ENCODE data around the gene IL22RA2. TPM values are rescaled to one million over a fixed set of nuclear protein-coding genes. Genes with fewer than 3 reads are reported as not detected.

The IL22RA2 gene
- total RNA-seq, 2 donors from 2014 or later = not detected

DNA sequence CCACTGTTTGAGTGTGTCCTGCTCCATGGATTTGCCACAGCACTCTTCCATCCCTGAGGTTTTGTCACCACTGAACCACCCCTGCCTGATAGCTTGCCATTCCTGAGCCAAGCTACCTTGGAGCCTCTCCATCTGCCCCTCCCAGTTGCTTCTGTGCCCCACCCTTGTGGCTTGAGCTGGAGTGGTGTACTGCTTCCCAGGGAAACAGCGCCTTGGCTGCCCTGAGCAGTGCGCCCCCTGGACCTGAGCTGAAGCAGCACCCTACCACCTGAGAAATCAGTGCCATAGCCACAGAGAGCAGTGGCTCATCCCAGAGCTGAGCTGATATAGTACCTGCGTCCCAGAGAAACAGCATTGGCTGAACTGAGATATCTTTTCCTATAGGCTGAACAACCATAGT lies 40.3 kb downstream of the IL22RA2 start:
- intact Hi-C loops (cut with DNase I) = no loop called here
- Histone ChIP-seq H3K27ac (no peak overlapping the region), H3K9me3 (no peaks in the 10 kb centered on the region), H3K27me3 (replicated peaks; ENCODE audit: insufficient read depth) (no peaks in the 10 kb centered on the region), H3K4me3 (no peak overlapping the region), H3K4me1 (replicated peaks) (no peaks in the 10 kb centered on the region), H3K36me3 (no peaks in the 10 kb centered on the region)
- DNase-seq (ENCODE audit: low spot score) = no peak
- 97% methylated on average over 3 of the region's 3 CpGs for WGBS
- no peak for TF ChIP-seq POLR2A (IDR thresholded peaks at IDR 0.05)

DNA sequence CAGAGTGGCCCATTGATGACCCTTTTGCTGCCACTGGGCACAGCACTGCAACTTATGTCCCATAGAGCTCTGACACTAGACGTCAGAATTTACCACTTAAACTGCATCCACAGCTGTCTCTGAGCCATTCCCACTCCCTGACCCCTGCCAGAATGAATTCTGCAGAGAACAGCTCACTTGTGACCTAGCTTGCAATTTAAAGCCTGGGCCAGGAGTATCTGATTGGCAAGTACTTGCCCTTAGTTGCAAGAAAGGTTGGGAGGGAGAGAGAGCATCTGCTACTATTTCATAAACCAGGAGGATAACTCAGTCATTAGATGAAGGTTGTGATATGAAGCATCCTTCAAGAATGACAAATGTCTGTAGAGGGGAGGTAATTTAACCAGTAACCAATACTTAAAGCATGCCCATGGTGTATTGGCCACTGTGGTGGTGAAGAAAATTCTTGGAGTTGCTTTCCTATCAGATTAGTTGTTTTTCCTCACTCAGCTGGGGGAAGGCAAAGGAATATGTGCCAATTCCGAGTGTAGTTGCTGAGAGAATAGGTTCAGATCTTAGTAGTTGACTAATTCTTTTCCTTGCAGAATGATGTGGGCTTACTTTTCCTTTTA lies 46.5 kb downstream of the IL22RA2 start:
- H3K4me1 ChIP-seq (replicated peaks) = no peaks in the 10 kb centered on the region
- intact Hi-C loops (cut with DNase I) = no loop called here

DNA sequence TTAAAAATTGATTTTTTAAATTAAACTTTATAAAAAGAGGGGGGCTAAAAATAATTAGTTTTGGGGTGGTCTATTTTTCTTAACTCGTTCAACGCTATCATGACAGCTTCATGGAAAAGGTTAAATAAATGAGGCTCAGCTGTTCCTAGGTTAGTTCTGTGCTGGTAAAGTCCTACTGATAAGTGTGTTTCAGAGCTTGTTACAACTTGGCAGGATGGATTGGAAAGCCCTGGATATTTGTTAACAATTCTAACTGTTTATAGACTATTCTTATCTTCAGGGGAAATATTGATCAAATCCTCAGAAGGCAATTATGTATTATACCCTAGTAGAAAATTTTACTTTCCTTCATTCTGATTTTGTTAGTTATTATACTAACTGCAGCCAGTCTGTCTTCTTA lies 50.4 kb downstream of the IL22RA2 start:
- Histone ChIP-seq H3K27ac (no peak overlapping the region), H3K9me3 (no peaks in the 10 kb centered on the region), H3K27me3 (replicated peaks; ENCODE audit: insufficient read depth) (no peaks in the 10 kb centered on the region), H3K4me1 (replicated peaks) (no peaks in the 10 kb centered on the region), H3K4me3 (no peak overlapping the region), H3K36me3 (no peaks in the 10 kb centered on the region)
- TF ChIP-seq, protein P1, sequence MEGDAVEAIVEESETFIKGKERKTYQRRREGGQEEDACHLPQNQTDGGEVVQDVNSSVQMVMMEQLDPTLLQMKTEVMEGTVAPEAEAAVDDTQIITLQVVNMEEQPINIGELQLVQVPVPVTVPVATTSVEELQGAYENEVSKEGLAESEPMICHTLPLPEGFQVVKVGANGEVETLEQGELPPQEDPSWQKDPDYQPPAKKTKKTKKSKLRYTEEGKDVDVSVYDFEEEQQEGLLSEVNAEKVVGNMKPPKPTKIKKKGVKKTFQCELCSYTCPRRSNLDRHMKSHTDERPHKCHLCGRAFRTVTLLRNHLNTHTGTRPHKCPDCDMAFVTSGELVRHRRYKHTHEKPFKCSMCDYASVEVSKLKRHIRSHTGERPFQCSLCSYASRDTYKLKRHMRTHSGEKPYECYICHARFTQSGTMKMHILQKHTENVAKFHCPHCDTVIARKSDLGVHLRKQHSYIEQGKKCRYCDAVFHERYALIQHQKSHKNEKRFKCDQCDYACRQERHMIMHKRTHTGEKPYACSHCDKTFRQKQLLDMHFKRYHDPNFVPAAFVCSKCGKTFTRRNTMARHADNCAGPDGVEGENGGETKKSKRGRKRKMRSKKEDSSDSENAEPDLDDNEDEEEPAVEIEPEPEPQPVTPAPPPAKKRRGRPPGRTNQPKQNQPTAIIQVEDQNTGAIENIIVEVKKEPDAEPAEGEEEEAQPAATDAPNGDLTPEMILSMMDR (IDR thresholded peaks at IDR 0.05) = no peak
- TF ChIP-seq POLR2A (IDR thresholded peaks at IDR 0.05) (no peak), POLR2AphosphoS5 (IDR thresholded peaks at IDR 0.05) (no peak)
- 77% methylated on average over 2 of the region's 2 CpGs for WGBS
- no peak for DNase-seq (ENCODE audit: low spot score)
- intact Hi-C loops (cut with DNase I) = no loop called here

More for the DNA sequence above, 46.5 kb downstream of the IL22RA2 start:
- Histone ChIP-seq H3K9me3 (no peaks in the 10 kb centered on the region), H3K4me3 (no peak overlapping the region), H3K36me3 (no peaks in the 10 kb centered on the region), H3K27ac (no peak overlapping the region), H3K27me3 (replicated peaks; ENCODE audit: insufficient read depth) (no peaks in the 10 kb centered on the region)
- TF ChIP-seq POLR2AphosphoS5 (IDR thresholded peaks at IDR 0.05) (no peak), POLR2A (IDR thresholded peaks at IDR 0.05) (no peak)
- TF ChIP-seq, protein P1 (IDR thresholded peaks at IDR 0.05) = no peak
- WGBS = 69% methylated on average over 2 of the region's 2 CpGs
- DNase-seq (ENCODE audit: low spot score) = no peak

DNA sequence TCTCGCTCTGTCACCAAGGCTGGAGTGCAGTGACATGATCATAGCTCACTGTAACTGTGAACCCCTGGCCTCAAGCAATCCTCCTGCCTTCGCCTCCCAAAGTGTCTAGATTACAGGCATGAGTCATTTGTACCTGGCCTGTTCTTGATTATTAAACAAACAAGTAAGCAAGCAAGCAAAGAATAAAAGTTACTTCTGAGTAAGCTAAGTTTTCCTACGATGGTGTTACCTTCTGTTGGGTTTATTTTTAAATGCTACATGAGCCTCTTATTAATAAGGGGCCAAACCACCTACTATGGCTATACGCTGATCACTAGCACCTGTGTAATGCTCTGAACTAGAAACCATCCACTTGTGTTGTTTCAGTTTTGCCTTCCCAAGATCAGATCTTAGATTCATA lies 50.8 kb downstream of the IL22RA2 start:
- H3K4me3 ChIP-seq = no peak overlapping the region
- no peaks in the 10 kb centered on the region for H3K27me3 ChIP-seq (replicated peaks; ENCODE audit: insufficient read depth)
- H3K9me3 ChIP-seq = no peaks in the 10 kb centered on the region
- DNase-seq (ENCODE audit: low spot score) = no peak
- no peaks in the 10 kb centered on the region for H3K36me3 ChIP-seq
- TF ChIP-seq POLR2AphosphoS5 (IDR thresholded peaks at IDR 0.05) (peak; percentile 8), POLR2A (IDR thresholded peaks at IDR 0.05) (no peak)
- no peak overlapping the region for H3K27ac ChIP-seq
- WGBS = 56% methylated on average over 4 of the region's 4 CpGs
- no peaks in the 10 kb centered on the region for H3K4me1 ChIP-seq (replicated peaks)
- intact Hi-C loops (cut with DNase I) = no loop called here

DNA sequence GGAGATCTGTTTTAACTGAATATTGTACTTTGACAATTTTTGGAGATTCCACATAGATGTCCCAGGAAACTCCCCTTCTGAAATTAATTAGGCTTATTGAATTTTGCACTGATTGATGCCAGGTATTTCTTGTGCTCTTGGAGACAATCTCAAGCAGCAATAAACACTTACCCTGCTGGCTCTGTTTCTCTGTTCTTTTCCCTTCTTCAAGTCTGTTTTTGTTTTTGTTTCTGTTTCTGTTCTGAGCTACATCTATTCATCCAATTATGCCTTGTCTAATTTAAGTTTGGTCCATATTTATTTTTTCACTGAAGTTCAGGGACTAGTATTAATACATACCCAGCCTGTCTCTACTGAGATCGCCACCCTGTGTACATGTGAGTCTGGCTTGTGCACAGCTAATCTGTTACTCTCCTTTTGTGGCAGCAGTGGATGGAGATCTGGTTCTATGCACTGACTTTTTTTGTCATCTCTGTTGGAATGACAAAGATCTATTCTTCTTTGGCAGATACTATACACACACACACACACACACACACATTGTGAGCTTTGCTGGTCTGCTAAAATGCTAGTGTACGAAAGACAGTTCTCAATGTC lies 51.9 kb downstream of the IL22RA2 start:
- TF ChIP-seq POLR2A (IDR thresholded peaks at IDR 0.05) (no peak), POLR2AphosphoS5 (IDR thresholded peaks at IDR 0.05) (no peak)
- TF ChIP-seq, protein P1 (IDR thresholded peaks at IDR 0.05) = no peak
- peak overlapping the region; percentile 44 to 50 for H3K27ac ChIP-seq
- H3K4me3 ChIP-seq = no peak overlapping the region
- no peaks in the 10 kb centered on the region for H3K36me3 ChIP-seq
- 73% methylated on average over 2 of the region's 2 CpGs for WGBS
- no peak for DNase-seq (ENCODE audit: low spot score)
- intact Hi-C loops (cut with DNase I) = no loop called here
- H3K27me3 ChIP-seq (replicated peaks; ENCODE audit: insufficient read depth) = no peaks in the 10 kb centered on the region
- H3K4me1 ChIP-seq (replicated peaks) = no peaks in the 10 kb centered on the region
- H3K9me3 ChIP-seq = no peaks in the 10 kb centered on the region

GRCh38 chr6:137120748-137121147 lies 52.7 kb downstream of the IL22RA2 start:
- Histone ChIP-seq H3K4me1 (replicated peaks) (no peaks in the 10 kb centered on the region), H3K36me3 (no peaks in the 10 kb centered on the region), H3K4me3 (no peak overlapping the region), H3K9me3 (no peaks in the 10 kb centered on the region), H3K27ac (peak overlapping the region; percentile 44 to 50), H3K27me3 (replicated peaks; ENCODE audit: insufficient read depth) (no peaks in the 10 kb centered on the region)
- intact Hi-C loops (cut with DNase I) = no loop called here
- TF ChIP-seq POLR2A (IDR thresholded peaks at IDR 0.05) = no peak
- TF ChIP-seq POLR2AphosphoS5 (IDR thresholded peaks at IDR 0.05) = peak; percentile 9
- TF ChIP-seq, protein P1 (IDR thresholded peaks at IDR 0.05) = no peak
- no peak for DNase-seq (ENCODE audit: low spot score)
